NB4 (cell line): ENCODE data around the gene TGFB2.

Experiments
- CTCF ChIP-seq: IDR thresholded peaks from one replicate; pipeline ENCODE4 v1.5.1; 2012; ENCODE audit warnings: low read depth, low read length
- MAX ChIP-seq: IDR thresholded peaks from 2 replicates; pipeline ENCODE4 v1.6.1; 2011; ENCODE audit warnings: low read depth, low read length
- MYC ChIP-seq: IDR thresholded peaks from 2 replicates; pipeline ENCODE4 v1.6.1; 2011; ENCODE audit warnings: low read depth, low read length
- POLR2A ChIP-seq: IDR thresholded peaks from 2 replicates; pipeline ENCODE4 v1.6.1; 2011; ENCODE audit warnings: mild to moderate bottlenecking; ENCODE audit not compliant: insufficient read length; ENCODE audit errors: extremely low read depth

GRCh38 chr1:218371927-218372672, 27.0 kb downstream of the TGFB2 start:
- TF ChIP-seq CTCF (no peak), MAX (no peak), POLR2A (no peak), MYC (no peak)
